Measurements from ENCODE around the gene RACK1.
"Not testable (repeated sequence)": the region's sequence is repeated elsewhere in the genome, so short reads cannot be mapped to it uniquely, and the experiment has no call there.

RACK1 gene

GRCh38 chr5:181281077-181281983 is 37.6 kb upstream of the RACK1 start:
- Histone ChIP-seq H3K9ac (ENCODE audit: insufficient read length) (no peak overlapping the region), H3K9me3 (ENCODE audit: low read depth, low read length) (no peaks in the 10 kb centered on the region), H3K4me3 (no peak overlapping the region), H3K36me3 (ENCODE audit: insufficient read depth, low read length) (no peaks in the 10 kb centered on the region), H3K27ac (no peak overlapping the region)
- DNase-seq (ENCODE audit: low read depth, low spot score), result no peak
- TF ChIP-seq POLR2AphosphoS5 (IDR thresholded peaks at IDR 0.05; ENCODE audit: borderline replicate concordance, low read depth, low read length) (no peak), FOXP2 (optimal IDR thresholded peaks at IDR 0.05; ENCODE audit: control extremely low read depth, extremely low read length, insufficient read depth) (no peak), EZH2 (IDR thresholded peaks at IDR 0.05) (no peak)

GRCh38 chr5:181280251-181280762 is 36.6 kb upstream of the RACK1 start:
- Histone ChIP-seq H3K36me3 (ENCODE audit: insufficient read depth, low read length) (no peaks in the 10 kb centered on the region), H3K27ac (no peak overlapping the region), H3K9me3 (ENCODE audit: low read depth, low read length) (no peaks in the 10 kb centered on the region), H3K9ac (ENCODE audit: insufficient read length) (no peak overlapping the region), H3K4me3 (no peak overlapping the region)
- no peak for TF ChIP-seq FOXP2 (optimal IDR thresholded peaks at IDR 0.05; ENCODE audit: control extremely low read depth, extremely low read length, insufficient read depth)
- TF ChIP-seq EZH2 (IDR thresholded peaks at IDR 0.05), result no peak
- TF ChIP-seq POLR2AphosphoS5 (IDR thresholded peaks at IDR 0.05; ENCODE audit: borderline replicate concordance, low read depth, low read length), result no peak
- no peak for DNase-seq (ENCODE audit: low read depth, low spot score)

GRCh38 chr5:181273433-181273744 is 29.7 kb upstream of the RACK1 start:
- H3K27ac ChIP-seq; H3K4me3 ChIP-seq; H3K9me3 ChIP-seq (ENCODE audit: low read depth, low read length); H3K36me3 ChIP-seq (ENCODE audit: insufficient read depth, low read length); DNase-seq (ENCODE audit: low read depth, low spot score); H3K9ac ChIP-seq (ENCODE audit: insufficient read length): not testable (repeated sequence)

GRCh38 chr5:181271081-181271480 is 27.4 kb upstream of the RACK1 start:
- no peaks in the 10 kb centered on the region for H3K9me3 ChIP-seq (ENCODE audit: low read depth, low read length)
- DNase-seq (ENCODE audit: low read depth, low spot score), result no peak
- H3K36me3 ChIP-seq (ENCODE audit: insufficient read depth, low read length), result no peaks in the 10 kb centered on the region
- TF ChIP-seq EZH2 (IDR thresholded peaks at IDR 0.05) (no peak), POLR2AphosphoS5 (IDR thresholded peaks at IDR 0.05; ENCODE audit: borderline replicate concordance, low read depth, low read length) (no peak), FOXP2 (optimal IDR thresholded peaks at IDR 0.05; ENCODE audit: control extremely low read depth, extremely low read length, insufficient read depth) (no peak)
- H3K9ac ChIP-seq (ENCODE audit: insufficient read length), result no peak overlapping the region
- H3K4me3 ChIP-seq, result no peak overlapping the region
- no peak overlapping the region for H3K27ac ChIP-seq

GRCh38 chr5:181267907-181268306 is 24.2 kb upstream of the RACK1 start:
- DNase-seq (ENCODE audit: low read depth, low spot score); H3K27ac ChIP-seq; H3K9me3 ChIP-seq (ENCODE audit: low read depth, low read length); H3K4me3 ChIP-seq; H3K9ac ChIP-seq (ENCODE audit: insufficient read length); H3K36me3 ChIP-seq (ENCODE audit: insufficient read depth, low read length): not testable (repeated sequence)

GRCh38 chr5:181267291-181267904 is 23.7 kb upstream of the RACK1 start:
- H3K36me3 ChIP-seq (ENCODE audit: insufficient read depth, low read length); H3K9ac ChIP-seq (ENCODE audit: insufficient read length); H3K9me3 ChIP-seq (ENCODE audit: low read depth, low read length); DNase-seq (ENCODE audit: low read depth, low spot score); H3K4me3 ChIP-seq; H3K27ac ChIP-seq: not testable (repeated sequence)

- no peak overlapping the region for H3K9ac ChIP-seq (ENCODE audit: insufficient read length)
- DNase-seq (ENCODE audit: low read depth, low spot score), result no peak
- TF ChIP-seq POLR2AphosphoS5 (IDR thresholded peaks at IDR 0.05; ENCODE audit: borderline replicate concordance, low read depth, low read length) (no peak), EZH2 (IDR thresholded peaks at IDR 0.05) (no peak), FOXP2 (optimal IDR thresholded peaks at IDR 0.05; ENCODE audit: control extremely low read depth, extremely low read length, insufficient read depth) (no peak)
- H3K9me3 ChIP-seq (ENCODE audit: low read depth, low read length), result no peaks in the 10 kb centered on the region
- H3K4me3 ChIP-seq, result no peak overlapping the region
- H3K36me3 ChIP-seq (ENCODE audit: insufficient read depth, low read length), result peaks cover 9% of the 10 kb centered on the region; the same call in 1 of the 2 replicates
- H3K27ac ChIP-seq, result no peak overlapping the region
These were observed 21.5 kb upstream of the RACK1 start for GRCh38 chr5:181265092-181265671.

- Histone ChIP-seq H3K27ac (no peak overlapping the region), H3K9me3 (ENCODE audit: low read depth, low read length) (no peaks in the 10 kb centered on the region), H3K4me3 (no peak overlapping the region), H3K36me3 (ENCODE audit: insufficient read depth, low read length) (peaks cover 9% of the 10 kb centered on the region; the same call in 1 of the 2 replicates), H3K9ac (ENCODE audit: insufficient read length) (no peak overlapping the region)
- DNase-seq (ENCODE audit: low read depth, low spot score), result no peak
- TF ChIP-seq POLR2AphosphoS5 (IDR thresholded peaks at IDR 0.05; ENCODE audit: borderline replicate concordance, low read depth, low read length) (no peak), FOXP2 (optimal IDR thresholded peaks at IDR 0.05; ENCODE audit: control extremely low read depth, extremely low read length, insufficient read depth) (no peak), EZH2 (IDR thresholded peaks at IDR 0.05) (no peak)
These were observed 19.9 kb upstream of the RACK1 start for GRCh38 chr5:181263633-181264032.
